ENCODE measurements around the gene AATK. TPM values are rescaled to one million over a fixed set of nuclear protein-coding genes. Genes with fewer than 3 reads are reported as not detected.
"Not testable (repeated sequence)": the region's sequence is repeated elsewhere in the genome, so short reads cannot be mapped to it uniquely, and the experiment has no call there.

Gene AATK
- polyA plus RNA-seq, 3 donors: 3.0 to 7.8 (median 4.6) TPM

- DNase-seq (ENCODE audit: extremely low read depth in 1 of 11, low read depth in 9 of 11, low spot score in 4 of 11): no peak
These were observed 79.1 kb downstream of the AATK start for GRCh38 chr17:81086789-81087551.

- DNase-seq (ENCODE audit: extremely low read depth in 1 of 11, low read depth in 9 of 11, low spot score in 4 of 11): no peak
These were observed 80.6 kb downstream of the AATK start for GRCh38 chr17:81085420-81085911.

GRCh38 chr17:81084680-81085419 lies 81.2 kb downstream of the AATK start:
- DNase-seq (ENCODE audit: extremely low read depth in 1 of 11, low read depth in 9 of 11, low spot score in 4 of 11): no peak

GRCh38 chr17:81083125-81083765 lies 82.8 kb downstream of the AATK start:
- peak in 9 of 11 donors; percentile 59 to 85 (median 68) for DNase-seq (ENCODE audit: extremely low read depth in 1 of 11, low read depth in 9 of 11, low spot score in 4 of 11)

GRCh38 chr17:81082177-81083073 lies 83.6 kb downstream of the AATK start:
- no peak for DNase-seq (ENCODE audit: extremely low read depth in 1 of 11, low read depth in 9 of 11, low spot score in 4 of 11)

- no peak for DNase-seq (ENCODE audit: extremely low read depth in 1 of 11, low read depth in 9 of 11, low spot score in 4 of 11)
These were observed 84.5 kb downstream of the AATK start for GRCh38 chr17:81081222-81082176.

- DNase-seq (ENCODE audit: extremely low read depth in 1 of 11, low read depth in 9 of 11, low spot score in 4 of 11): no peak
These were observed 86.0 kb downstream of the AATK start for GRCh38 chr17:81080019-81080418.

GRCh38 chr17:81078026-81078913 lies 87.8 kb downstream of the AATK start:
- DNase-seq (ENCODE audit: extremely low read depth in 1 of 11, low read depth in 9 of 11, low spot score in 4 of 11): not testable (repeated sequence)

- no peak for DNase-seq (ENCODE audit: extremely low read depth in 1 of 11, low read depth in 9 of 11, low spot score in 4 of 11)
These were observed 89.8 kb downstream of the AATK start for GRCh38 chr17:81076141-81076679.

- no peak for DNase-seq (ENCODE audit: extremely low read depth in 1 of 11, low read depth in 9 of 11, low spot score in 4 of 11)
These were observed 90.7 kb downstream of the AATK start for GRCh38 chr17:81075307-81075706.

- no peak for DNase-seq (ENCODE audit: extremely low read depth in 1 of 11, low read depth in 9 of 11, low spot score in 4 of 11)
These were observed 91.1 kb downstream of the AATK start for GRCh38 chr17:81074875-81075274.

- no peak for DNase-seq (ENCODE audit: extremely low read depth in 1 of 11, low read depth in 9 of 11, low spot score in 4 of 11)
These were observed 91.8 kb downstream of the AATK start for GRCh38 chr17:81073967-81074839.

- no peak for DNase-seq (ENCODE audit: extremely low read depth in 1 of 11, low read depth in 9 of 11, low spot score in 4 of 11)
These were observed 94.0 kb downstream of the AATK start for GRCh38 chr17:81071761-81072741.

- no peak for DNase-seq (ENCODE audit: extremely low read depth in 1 of 11, low read depth in 9 of 11, low spot score in 4 of 11)
These were observed 95.3 kb downstream of the AATK start for GRCh38 chr17:81070541-81071246.

Data from renal cortex interstitium (tissue), 11 donors.